HFFc6 (cell line): ENCODE measurements around the gene EHBP1. TPM values are rescaled to one million over a fixed set of nuclear protein-coding genes. Genes with fewer than 3 reads are reported as not detected.

Experiments
- DNase-seq: peaks from one replicate; pipeline ENCODE4 v3.0.0-alpha.2; 2018
- H3K27ac Mint-ChIP-seq: 2 replicates; pipeline ENCODE4 v1.8.0; 2020; ENCODE audit warnings: mild to moderate bottlenecking, mixed read lengths
- H3K27me3 Mint-ChIP-seq: 2 replicates; pipeline ENCODE4 v1.8.0; 2021; ENCODE audit warnings: mild to moderate bottlenecking, moderate library complexity, mixed read lengths; ENCODE audit not compliant: insufficient read depth
- H3K36me3 Mint-ChIP-seq: 2 replicates; pipeline ENCODE4 v1.8.0; 2021; ENCODE audit warnings: low read depth, mixed read lengths
- H3K4me1 Mint-ChIP-seq: 2 replicates; pipeline ENCODE4 v1.8.0; 2020; ENCODE audit warnings: low read depth, mixed read lengths
- H3K4me3 Mint-ChIP-seq: 2 replicates; pipeline ENCODE4 v1.8.0; 2020; ENCODE audit warnings: mild to moderate bottlenecking, moderate library complexity, mixed read lengths
- H3K9me3 Mint-ChIP-seq: 2 replicates; pipeline ENCODE4 v1.8.0; 2020; ENCODE audit warnings: mild to moderate bottlenecking, mixed read lengths
- CTCF ChIP-seq: fragments of 200-600 bp; sonication (generic); IDR thresholded peaks from 2 replicates; pipeline ENCODE4 v1.5.0; 2021; ENCODE audit warnings: antibody characterized with exemption, mild to moderate bottlenecking
- total RNA-seq, 6 experiments: library from RNA; stranded (reverse); fragmentation: NEBNext Ultra II Directional; extraction: Animal tissue kit (Norgen Biotek cat#: 25700); gene quantifications; 2 replicates in 1 of 6; 3 replicates in 5 of 6; pipeline ENCODE4 v1.2.3, GENCODE V29; 2021

EHBP1 gene
- total RNA-seq, 6 experiments from 2014 or later: 72.7 to 87.3 (median 80.6) TPM

GRCh38 chr2:62789918-62790317 lies 84.4 kb downstream of the EHBP1 start:
- H3K9me3 Mint-ChIP-seq: no peaks in the 10 kb centered on the region
- H3K4me1 Mint-ChIP-seq: peaks cover 48% of the 10 kb centered on the region
- H3K4me3 Mint-ChIP-seq: no peak overlapping the region
- H3K27me3 Mint-ChIP-seq: no peaks in the 10 kb centered on the region
- no peak overlapping the region for H3K27ac Mint-ChIP-seq
- TF ChIP-seq CTCF: no peak
- no peaks in the 10 kb centered on the region for H3K36me3 Mint-ChIP-seq
- DNase-seq: no peak

GRCh38 chr2:62792408-62792807 lies 86.9 kb downstream of the EHBP1 start:
- Mint-ChIP-seq H3K4me1 (peaks cover 39% of the 10 kb centered on the region), H3K27me3 (no peaks in the 10 kb centered on the region), H3K4me3 (no peak overlapping the region), H3K9me3 (no peaks in the 10 kb centered on the region), H3K27ac (no peak overlapping the region), H3K36me3 (no peaks in the 10 kb centered on the region)
- no peak for TF ChIP-seq CTCF
- DNase-seq: no peak

- H3K27ac Mint-ChIP-seq: no peak overlapping the region
- H3K4me3 Mint-ChIP-seq: no peak overlapping the region
- no peak for DNase-seq
- no peaks in the 10 kb centered on the region for H3K9me3 Mint-ChIP-seq
- H3K4me1 Mint-ChIP-seq: peaks cover 34% of the 10 kb centered on the region
- no peaks in the 10 kb centered on the region for H3K36me3 Mint-ChIP-seq
- no peak for TF ChIP-seq CTCF
- no peaks in the 10 kb centered on the region for H3K27me3 Mint-ChIP-seq
Measured at GRCh38 chr2:62793213-62793612, 87.7 kb downstream of the EHBP1 start.

GRCh38 chr2:62794791-62795190 lies 89.3 kb downstream of the EHBP1 start:
- Mint-ChIP-seq H3K4me1 (peaks cover 29% of the 10 kb centered on the region), H3K4me3 (no peak overlapping the region), H3K27me3 (no peaks in the 10 kb centered on the region), H3K27ac (no peak overlapping the region), H3K9me3 (no peaks in the 10 kb centered on the region), H3K36me3 (no peaks in the 10 kb centered on the region)
- no peak for TF ChIP-seq CTCF
- no peak for DNase-seq

GRCh38 chr2:62795341-62795740 lies 89.8 kb downstream of the EHBP1 start:
- Mint-ChIP-seq H3K36me3 (no peaks in the 10 kb centered on the region), H3K9me3 (no peaks in the 10 kb centered on the region), H3K27ac (no peak overlapping the region), H3K4me1 (peaks cover 26% of the 10 kb centered on the region), H3K4me3 (no peak overlapping the region), H3K27me3 (peaks cover 1% of the 10 kb centered on the region; the same call in 1 of the 2 replicates)
- TF ChIP-seq CTCF: no peak
- no peak for DNase-seq

- DNase-seq: no peak
- no peak for TF ChIP-seq CTCF
Measured at GRCh38 chr2:62797107-62797506, 91.6 kb downstream of the EHBP1 start.

More at GRCh38 chr2:62797107-62797506, 91.6 kb downstream of the EHBP1 start:
- peaks cover 1% of the 10 kb centered on the region; the same call in 1 of the 2 replicates for H3K27me3 Mint-ChIP-seq
- no peaks in the 10 kb centered on the region for H3K9me3 Mint-ChIP-seq
- H3K4me1 Mint-ChIP-seq: peaks cover 31% of the 10 kb centered on the region
- H3K4me3 Mint-ChIP-seq: no peak overlapping the region
- H3K36me3 Mint-ChIP-seq: 0 out of 2 replicates have a peak, but pooled peaks cover 3% of the 10 kb centered on the region
- H3K27ac Mint-ChIP-seq: no peak overlapping the region
